ENCODE measurements around the gene NUDC. TPM values are rescaled to one million over a fixed set of nuclear protein-coding genes. Genes with fewer than 3 reads are reported as not detected.

The NUDC gene
- total RNA-seq, 1 experiment from 2014 or later = 149 TPM

GRCh38 chr1:26941311-26941710 lies 19.8 kb downstream of the NUDC start:
- no peak for TF ChIP-seq EZH2phosphoT487 (IDR thresholded peaks at IDR 0.05; ENCODE audit: borderline replicate concordance, low read length)
- no peak for TF ChIP-seq CTCF (conservative IDR thresholded peaks at IDR 0.05; ENCODE audit: low read depth, low read length)
- TF ChIP-seq EZH2 (IDR thresholded peaks at IDR 0.05; ENCODE audit: low read length, unreplicated experiment) = no peak
- H3K9me3 ChIP-seq (ENCODE audit: low read length) = no peaks in the 10 kb centered on the region
- H3K27ac ChIP-seq (ENCODE audit: low read length) = no peak overlapping the region
- no peak overlapping the region for H3K4me3 ChIP-seq (ENCODE audit: low read length)
- intact Hi-C loops (cut with micrococcal nuclease) = no loop called here
- DNase-seq = no peak
- no peak overlapping the region for H3K4me2 ChIP-seq (ENCODE audit: low read length)
- no peaks in the 10 kb centered on the region for H3K4me1 ChIP-seq (ENCODE audit: insufficient read depth, low read length)
- no peaks in the 10 kb centered on the region for H3K9me2 ChIP-seq (replicated peaks; ENCODE audit: low read length)
- no peaks in the 10 kb centered on the region for H3K27me3 ChIP-seq (ENCODE audit: low read length)
- no TSS peak for BruUV-seq (replicated peaks)
- no peaks in the 10 kb centered on the region for H3F3A ChIP-seq (ENCODE audit: low read length, unreplicated experiment)
- ChIA-PET POLR2A (ENCODE audit: unreplicated experiment) (no interaction called here), CTCF (interaction anchor here (0.5 kb wide), 1 partner anchor 616 kb away, joined by 3 read pairs; no protein-coding TSS in a partner anchor)
- H2AFZ ChIP-seq (ENCODE audit: low read length) = no peak overlapping the region
- peaks cover 51% of the 10 kb centered on the region for H3K36me3 ChIP-seq (ENCODE audit: low read depth, low read length)
- ATAC-seq = no peak
- H4K20me1 ChIP-seq (ENCODE audit: low read length) = no peaks in the 10 kb centered on the region
- H3K79me2 ChIP-seq (ENCODE audit: low read length) = peaks cover 36% of the 10 kb centered on the region
- no peak overlapping the region for H3K9ac ChIP-seq (ENCODE audit: low read length)

- POLR2A ChIA-PET (ENCODE audit: unreplicated experiment) = interaction anchor here (0.7 kb wide), 1 partner anchor 152 kb away, joined by 3 read pairs; no protein-coding TSS in a partner anchor
- Histone ChIP-seq H3F3A (ENCODE audit: low read length, unreplicated experiment) (no peaks in the 10 kb centered on the region), H4K20me1 (ENCODE audit: low read length) (no peaks in the 10 kb centered on the region), H3K36me3 (ENCODE audit: low read depth, low read length) (peaks cover 47% of the 10 kb centered on the region), H3K4me2 (ENCODE audit: low read length) (no peak overlapping the region), H3K27ac (ENCODE audit: low read length) (no peak overlapping the region), H3K9me2 (replicated peaks; ENCODE audit: low read length) (no peaks in the 10 kb centered on the region), H3K27me3 (ENCODE audit: low read length) (no peaks in the 10 kb centered on the region), H3K79me2 (ENCODE audit: low read length) (peaks cover 23% of the 10 kb centered on the region), H3K4me1 (ENCODE audit: insufficient read depth, low read length) (no peaks in the 10 kb centered on the region), H3K4me3 (ENCODE audit: low read length) (no peak overlapping the region), H3K9me3 (ENCODE audit: low read length) (no peaks in the 10 kb centered on the region), H3K9ac (ENCODE audit: low read length) (no peak overlapping the region), H2AFZ (ENCODE audit: low read length) (no peak overlapping the region)
- TF ChIP-seq EZH2phosphoT487 (IDR thresholded peaks at IDR 0.05; ENCODE audit: borderline replicate concordance, low read length) (no peak), EZH2 (IDR thresholded peaks at IDR 0.05; ENCODE audit: low read length, unreplicated experiment) (no peak), CTCF (conservative IDR thresholded peaks at IDR 0.05; ENCODE audit: low read depth, low read length) (no peak)
- intact Hi-C loops (cut with micrococcal nuclease) = no loop called here
- no TSS peak for BruUV-seq (replicated peaks)
- DNase-seq = no peak
- CTCF ChIA-PET = no interaction called here
- ATAC-seq = no peak
These were observed 21.1 kb downstream of the NUDC start for GRCh38 chr1:26942656-26943055.

GRCh38 chr1:26945138-26945537 lies 23.6 kb downstream of the NUDC start:
- CTCF ChIA-PET = interaction anchor here (0.6 kb wide), 1 partner anchor 407 kb away, joined by 3 read pairs; no protein-coding TSS in a partner anchor
- Histone ChIP-seq H3K27ac (ENCODE audit: low read length) (no peak overlapping the region), H3K9me2 (replicated peaks; ENCODE audit: low read length) (no peaks in the 10 kb centered on the region), H4K20me1 (ENCODE audit: low read length) (no peaks in the 10 kb centered on the region), H2AFZ (ENCODE audit: low read length) (no peak overlapping the region), H3K9me3 (ENCODE audit: low read length) (no peaks in the 10 kb centered on the region), H3K79me2 (ENCODE audit: low read length) (no peaks in the 10 kb centered on the region), H3K27me3 (ENCODE audit: low read length) (no peaks in the 10 kb centered on the region), H3K36me3 (ENCODE audit: low read depth, low read length) (peaks cover 45% of the 10 kb centered on the region), H3K9ac (ENCODE audit: low read length) (no peak overlapping the region), H3K4me2 (ENCODE audit: low read length) (no peak overlapping the region), H3F3A (ENCODE audit: low read length, unreplicated experiment) (no peaks in the 10 kb centered on the region), H3K4me3 (ENCODE audit: low read length) (no peak overlapping the region), H3K4me1 (ENCODE audit: insufficient read depth, low read length) (peaks cover 7% of the 10 kb centered on the region; the same call in 1 of the 2 replicates)
- BruUV-seq (replicated peaks) = no TSS peak
- intact Hi-C loops (cut with micrococcal nuclease) = no loop called here
- POLR2A ChIA-PET (ENCODE audit: unreplicated experiment) = no interaction called here
- ATAC-seq (no peak), DNase-seq (no peak)
- TF ChIP-seq EZH2 (IDR thresholded peaks at IDR 0.05; ENCODE audit: low read length, unreplicated experiment) (no peak), CTCF (conservative IDR thresholded peaks at IDR 0.05; ENCODE audit: low read depth, low read length) (no peak), EZH2phosphoT487 (IDR thresholded peaks at IDR 0.05; ENCODE audit: borderline replicate concordance, low read length) (no peak)
